ENCODE measurements around the gene MYO15B.

Gene MYO15B
- total RNA-seq: 64.7 to 163 (median 116) reads per million in 4 donors

GRCh38 chr17:75587675-75588595 is at the start of gene MYO15B:
MYO15B (plus strand) TSS chr17:75587800; CDS start chr17:75588058, 258 bp downstream.
- DNase-seq: peak in 4 of 5 donors; percentile 47 to 61 (median 54)

- no peak for DNase-seq
These were observed 47.5 kb upstream of the MYO15B start for GRCh38 chr17:75539967-75540729.

GRCh38 chr17:75540923-75541503 is 46.6 kb upstream of the MYO15B start:
- DNase-seq: no peak

- DNase-seq: no peak
These were observed 45.4 kb upstream of the MYO15B start for GRCh38 chr17:75542229-75542628.

- DNase-seq: no peak
These were observed 44.8 kb upstream of the MYO15B start for GRCh38 chr17:75542728-75543336.

GRCh38 chr17:75544250-75544649 is 43.4 kb upstream of the MYO15B start:
- no peak for DNase-seq

GRCh38 chr17:75546181-75546580 is 41.4 kb upstream of the MYO15B start:
- no peak for DNase-seq

- no peak for DNase-seq
These were observed 40.5 kb upstream of the MYO15B start for GRCh38 chr17:75547091-75547490.

- no peak for DNase-seq
These were observed 38.8 kb upstream of the MYO15B start for GRCh38 chr17:75548813-75549212.

GRCh38 chr17:75549246-75550138 is 38.1 kb upstream of the MYO15B start:
- no peak for DNase-seq

- no peak for DNase-seq
These were observed 37.5 kb upstream of the MYO15B start for GRCh38 chr17:75550139-75550465.

GRCh38 chr17:75551266-75551665 is 36.3 kb upstream of the MYO15B start:
- DNase-seq: no peak

- DNase-seq: no peak
These were observed 34.9 kb upstream of the MYO15B start for GRCh38 chr17:75552425-75553294.

- no peak for DNase-seq
These were observed 34.1 kb upstream of the MYO15B start for GRCh38 chr17:75553295-75554110.

- no peak for DNase-seq
These were observed 31.9 kb upstream of the MYO15B start for GRCh38 chr17:75555679-75556153.

- no peak for DNase-seq
These were observed 30.3 kb upstream of the MYO15B start for GRCh38 chr17:75557075-75557851.

- DNase-seq: no peak
These were observed 29.5 kb upstream of the MYO15B start for GRCh38 chr17:75557852-75558665.

Measured in T-helper 1 cell (primary cell).